Jurkat, Clone E6-1 (cell line): ENCODE results near the gene SPIN1. TPM values are rescaled to one million over a fixed set of nuclear protein-coding genes. Genes with fewer than 3 reads are reported as not detected.
"Not testable (repeated sequence)": the region's sequence is repeated elsewhere in the genome, so short reads cannot be mapped to it uniquely, and the experiment has no call there.

Experiments used
- DNase-seq: peaks from one replicate; pipeline ENCODE4 v3.0.0-alpha.2; 2011; ENCODE audit warnings: low read depth, low spot score
- H3K4me3 ChIP-seq: 2 replicates; pipeline ENCODE4 v1.5.1; 2011; ENCODE audit warnings: mild to moderate bottlenecking, low read length, control low read depth, moderate library complexity
- polyA plus RNA-seq: library from polyadenylated mRNA; unstranded; fragments of >200 nt; gene quantifications from one replicate; pipeline ENCODE4 v1.2.1, GENCODE V29; 2012; ENCODE audit warnings: missing spikeins; ENCODE audit not compliant: insufficient read length, insufficient read depth

Gene SPIN1
- polyA plus RNA-seq, result 58.7 TPM

- peak within 1 kb of the TSS; percentile 90 for H3K4me3 ChIP-seq
- DNase-seq, result peak; percentile 48
Measured at GRCh38 chr9:88388203-88388885, at the start of gene SPIN1. SPIN1 (plus strand) TSS chr9:88388444; CDS start chr9:88426540, 38,096 bp downstream.

- H3K4me3 ChIP-seq, result no peak overlapping the region
- DNase-seq, result no peak
Measured at GRCh38 chr9:88339317-88339716, 48.9 kb upstream of the SPIN1 start.

- H3K4me3 ChIP-seq, result no peak overlapping the region
- no peak for DNase-seq
Measured at GRCh38 chr9:88342246-88342645, 46.0 kb upstream of the SPIN1 start.

DNA sequence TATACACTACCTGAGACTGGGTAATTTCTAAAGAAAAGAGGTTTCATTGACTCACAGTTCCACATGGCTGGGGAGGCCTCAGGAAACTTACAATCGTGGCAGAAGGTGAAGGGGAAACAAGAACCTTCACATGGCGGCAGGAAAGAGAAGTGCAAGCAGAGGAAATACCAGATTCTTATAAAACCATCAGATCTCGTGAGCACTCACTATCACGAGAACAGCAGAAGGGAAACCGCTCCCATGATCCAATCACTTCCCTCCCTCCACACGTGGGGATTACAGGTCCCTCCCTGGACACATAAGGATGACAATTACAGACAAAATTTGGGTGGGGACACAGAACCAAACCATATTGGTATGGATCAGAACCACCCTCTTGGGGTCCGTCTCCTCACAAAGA, 44.2 kb upstream of the SPIN1 start:
- no peak overlapping the region for H3K4me3 ChIP-seq

DNA sequence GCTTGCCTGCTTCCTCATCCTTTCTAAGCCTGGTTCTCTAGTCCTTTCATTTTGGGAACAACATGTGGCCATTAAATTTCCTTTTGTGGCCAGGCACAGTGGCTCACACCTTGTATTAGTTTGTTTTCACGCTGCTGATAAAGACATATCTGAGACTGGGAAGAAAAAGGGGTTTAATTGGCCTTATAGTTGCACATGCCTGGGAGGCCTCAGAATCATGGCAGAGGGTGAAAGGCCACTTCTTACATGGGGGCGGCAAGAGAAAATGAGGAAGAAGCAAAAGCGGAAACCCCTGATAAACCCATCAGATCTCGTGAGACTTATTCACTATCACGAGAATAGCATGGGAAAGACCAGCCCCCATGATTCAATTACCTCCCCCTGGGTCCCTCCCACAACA, 37.9 kb upstream of the SPIN1 start:
- DNase-seq, H3K4me3 ChIP-seq: not testable (repeated sequence)

More for the DNA sequence above, 44.2 kb upstream of the SPIN1 start:
- DNase-seq, result no peak

GRCh38 chr9:88355166-88355565, 33.1 kb upstream of the SPIN1 start:
- DNase-seq, result peak; percentile 14
- no peak overlapping the region for H3K4me3 ChIP-seq

GRCh38 chr9:88357250-88357649, 31.0 kb upstream of the SPIN1 start:
- DNase-seq, H3K4me3 ChIP-seq: not testable (repeated sequence)

DNA sequence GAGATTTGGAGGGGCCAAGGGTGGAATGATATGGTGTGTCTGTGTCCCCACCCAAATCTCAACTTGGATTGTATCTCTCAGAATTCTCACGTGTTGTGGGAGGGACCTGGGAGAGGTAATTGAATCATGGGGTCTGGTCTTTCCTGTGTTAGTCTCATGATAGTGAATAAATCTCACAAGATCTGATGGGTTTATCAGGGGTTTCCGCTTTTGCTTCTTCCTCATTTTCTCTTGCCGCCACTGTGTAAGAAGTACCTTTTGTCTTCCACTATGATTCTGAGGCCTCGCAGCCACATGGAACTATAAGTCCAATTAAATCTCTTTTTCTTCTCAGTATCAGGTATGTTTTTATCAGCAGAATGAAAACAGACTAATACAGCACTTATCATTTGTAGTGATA, 29.5 kb upstream of the SPIN1 start:
- no peak for DNase-seq
- H3K4me3 ChIP-seq, result no peak overlapping the region

DNA sequence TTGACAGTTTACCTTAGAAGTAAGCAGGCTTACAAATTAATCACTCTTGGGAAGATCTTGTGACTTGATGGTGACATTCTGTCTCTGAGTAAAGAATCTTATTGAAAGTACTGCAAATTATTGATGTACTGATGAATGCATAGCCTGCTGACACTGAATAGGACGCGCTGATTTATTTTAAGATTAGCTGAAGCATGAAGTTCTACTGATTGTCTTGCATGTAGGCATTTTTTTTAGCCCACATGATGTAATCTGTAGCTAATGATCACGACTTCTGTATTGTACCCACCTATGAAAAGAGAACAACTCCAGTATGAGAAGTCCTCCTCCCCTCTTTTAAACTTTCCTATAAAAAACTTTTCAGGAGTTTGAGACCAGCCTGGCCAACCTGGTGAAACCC, 28.3 kb upstream of the SPIN1 start:
- DNase-seq, result no peak
- no peak overlapping the region for H3K4me3 ChIP-seq

GRCh38 chr9:88362681-88363080, 25.6 kb upstream of the SPIN1 start:
- DNase-seq, result no peak
- no peak overlapping the region for H3K4me3 ChIP-seq

DNA sequence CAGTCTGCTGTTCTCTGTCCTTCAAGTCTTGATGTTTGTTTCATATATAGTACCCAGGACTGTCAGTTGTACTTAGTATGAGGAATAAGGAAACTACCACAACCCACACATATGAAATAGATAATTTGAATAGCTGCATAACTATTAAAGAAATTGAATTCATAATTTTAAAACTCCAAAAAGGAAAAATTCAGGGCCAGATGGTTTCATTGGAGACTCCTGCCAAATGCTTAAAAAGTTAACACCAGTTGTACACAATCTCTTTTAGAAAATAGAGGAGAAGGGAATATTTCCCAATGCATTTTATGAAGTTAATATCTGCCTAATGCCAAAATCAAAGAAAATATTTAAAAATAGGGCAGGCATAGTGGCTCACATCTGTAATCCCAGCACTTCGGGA, 24.6 kb upstream of the SPIN1 start:
- H3K4me3 ChIP-seq, result no peak overlapping the region
- no peak for DNase-seq

GRCh38 chr9:88364706-88365105, 23.5 kb upstream of the SPIN1 start:
- H3K4me3 ChIP-seq, result no peak overlapping the region
- no peak for DNase-seq

GRCh38 chr9:88370346-88370745, 17.9 kb upstream of the SPIN1 start:
- no peak for DNase-seq
- no peak overlapping the region for H3K4me3 ChIP-seq

DNA sequence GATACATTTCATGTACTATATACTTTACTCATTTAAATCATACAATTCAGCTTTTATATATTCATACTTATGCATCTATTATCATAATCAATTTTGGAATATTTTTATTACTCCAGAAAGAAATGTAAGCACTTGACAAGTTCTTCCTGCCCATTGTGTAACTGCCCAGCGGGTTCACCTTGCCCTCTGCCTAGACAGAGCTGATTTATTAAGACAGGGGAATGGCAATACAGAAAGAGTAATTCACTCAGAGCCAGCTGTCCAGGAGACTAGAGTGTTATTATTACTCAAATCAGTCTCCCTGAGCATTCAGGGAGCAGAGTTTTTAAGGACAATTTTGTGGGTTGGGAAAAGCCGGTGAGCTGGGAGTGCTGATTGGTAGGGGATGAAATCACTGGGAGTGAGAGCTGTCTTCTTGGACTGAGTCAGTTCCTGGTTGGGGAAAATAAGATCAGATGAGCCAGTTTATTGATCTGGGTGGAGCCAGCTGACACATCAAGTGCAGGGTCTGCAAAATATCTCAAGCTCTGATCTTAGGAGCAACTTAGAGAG, 16.1 kb upstream of the SPIN1 start:
- no peak for DNase-seq
- H3K4me3 ChIP-seq, result no peak overlapping the region

GRCh38 chr9:88373045-88373444, 15.2 kb upstream of the SPIN1 start:
- H3K4me3 ChIP-seq, result no peak overlapping the region
- DNase-seq, result no peak

GRCh38 chr9:88378317-88378716, 9.9 kb upstream of the SPIN1 start:
- no peak overlapping the region for H3K4me3 ChIP-seq
- no peak for DNase-seq

DNA sequence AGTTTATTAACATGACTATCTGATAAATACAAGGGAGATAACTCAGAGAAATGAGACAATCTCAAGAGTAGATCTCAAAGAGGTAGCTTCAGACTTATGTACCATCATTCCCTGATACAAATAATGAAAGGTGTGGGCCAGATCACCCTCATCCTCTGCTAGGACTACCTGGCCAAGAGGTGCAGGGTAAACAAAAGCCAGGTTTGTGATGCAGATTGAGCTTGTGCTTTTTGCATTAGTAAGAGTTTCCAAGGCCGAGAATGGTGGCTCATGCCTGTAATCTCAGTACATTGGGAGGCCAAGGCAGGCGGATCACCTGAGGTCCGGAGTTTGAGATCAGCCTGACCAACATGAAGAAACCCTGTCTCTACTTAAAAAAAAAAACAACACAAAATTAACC, 8.9 kb upstream of the SPIN1 start:
- no peak for DNase-seq
- no peak overlapping the region for H3K4me3 ChIP-seq

GRCh38 chr9:88380118-88380517, 8.1 kb upstream of the SPIN1 start:
- no peak overlapping the region for H3K4me3 ChIP-seq
- DNase-seq, result no peak

- not testable (repeated sequence) for DNase-seq
Measured at GRCh38 chr9:88381322-88381721, 6.9 kb upstream of the SPIN1 start.

DNA sequence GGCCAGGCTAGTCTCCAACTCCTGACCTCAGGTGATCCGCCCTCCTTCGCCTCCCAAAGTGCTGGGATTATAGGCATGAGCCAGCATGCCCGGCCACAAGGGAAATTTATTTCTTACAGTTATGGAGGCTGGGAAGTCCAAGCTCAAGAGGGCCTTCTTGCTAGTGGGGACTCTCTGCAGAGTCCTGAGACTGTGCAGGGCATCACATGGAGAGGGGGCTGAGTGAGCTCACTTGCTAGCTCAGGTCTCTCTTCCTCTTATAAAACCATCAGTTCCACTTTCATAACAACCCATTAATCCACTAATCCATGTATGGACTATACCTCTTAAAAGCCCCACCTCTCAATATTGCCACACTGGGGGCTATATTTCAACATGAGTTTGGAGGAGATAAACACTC, 5.1 kb upstream of the SPIN1 start:
- no peak overlapping the region for H3K4me3 ChIP-seq
- DNase-seq, result no peak

More at GRCh38 chr9:88381322-88381721, 6.9 kb upstream of the SPIN1 start:
- not testable (repeated sequence) for H3K4me3 ChIP-seq

GRCh38 chr9:88386137-88386536, 2.1 kb upstream of the SPIN1 start:
- H3K4me3 ChIP-seq, DNase-seq: not testable (repeated sequence)
